HuH-7.5 (cell line): ENCODE results near the gene CREB3L2.

Source experiments
- DNase-seq: peaks from one replicate; pipeline ENCODE4 v3.0.0; 2011; ENCODE audit warnings: low spot score

CREB3L2 gene

DNA sequence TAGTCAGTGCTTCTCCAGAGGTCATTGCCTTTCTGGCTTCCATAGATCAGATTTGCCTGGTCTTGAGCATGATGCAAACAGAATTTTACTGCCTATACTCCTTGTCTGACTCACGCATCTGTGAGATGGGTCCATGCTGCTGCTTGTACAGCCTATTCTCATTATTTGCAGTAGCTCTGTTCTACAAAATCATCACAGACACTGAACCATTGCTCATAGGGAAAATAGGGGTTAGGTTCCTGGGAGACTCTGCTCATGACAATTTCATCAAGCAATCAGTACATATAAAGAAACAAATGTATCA is 7.4 kb upstream of the CREB3L2 start:
- DNase-seq = no peak

DNA sequence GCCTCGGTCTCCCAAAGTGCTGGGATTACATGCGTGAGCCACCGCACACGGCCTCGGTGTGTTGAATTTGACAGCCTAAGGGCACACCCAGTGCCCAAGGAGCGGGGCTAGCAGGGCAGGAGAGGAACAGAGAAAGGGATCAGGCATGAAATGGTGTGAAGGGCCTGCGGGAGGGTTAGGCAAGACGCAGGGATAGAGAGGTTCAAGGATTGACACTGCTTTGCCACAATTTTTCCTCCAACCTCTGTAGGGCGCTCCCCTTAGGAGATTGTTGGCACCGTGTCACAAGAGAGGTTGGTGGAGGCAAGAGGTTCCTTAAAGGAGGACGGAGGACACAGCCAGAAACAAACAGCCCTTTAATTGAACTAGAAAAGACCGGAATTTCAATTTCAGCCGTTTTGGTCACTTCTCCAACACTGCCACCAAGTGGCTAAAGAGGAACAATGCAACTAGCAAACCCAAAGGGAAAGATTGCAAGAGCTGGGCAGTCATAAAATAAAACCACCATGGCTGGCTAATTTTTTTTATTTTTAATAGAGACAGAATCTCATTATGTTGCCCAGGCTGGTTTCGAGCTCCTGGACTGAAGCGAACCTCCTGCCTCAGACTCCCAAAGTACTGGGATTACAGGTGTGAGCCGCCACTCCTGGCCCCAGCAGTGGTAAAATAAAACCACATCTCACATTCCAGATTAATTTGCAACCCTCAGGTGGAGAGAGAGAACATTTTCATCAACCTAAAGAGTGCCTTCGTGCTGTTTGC is 6.9 kb upstream of the CREB3L2 start:
- peak; percentile 23 for DNase-seq

DNA sequence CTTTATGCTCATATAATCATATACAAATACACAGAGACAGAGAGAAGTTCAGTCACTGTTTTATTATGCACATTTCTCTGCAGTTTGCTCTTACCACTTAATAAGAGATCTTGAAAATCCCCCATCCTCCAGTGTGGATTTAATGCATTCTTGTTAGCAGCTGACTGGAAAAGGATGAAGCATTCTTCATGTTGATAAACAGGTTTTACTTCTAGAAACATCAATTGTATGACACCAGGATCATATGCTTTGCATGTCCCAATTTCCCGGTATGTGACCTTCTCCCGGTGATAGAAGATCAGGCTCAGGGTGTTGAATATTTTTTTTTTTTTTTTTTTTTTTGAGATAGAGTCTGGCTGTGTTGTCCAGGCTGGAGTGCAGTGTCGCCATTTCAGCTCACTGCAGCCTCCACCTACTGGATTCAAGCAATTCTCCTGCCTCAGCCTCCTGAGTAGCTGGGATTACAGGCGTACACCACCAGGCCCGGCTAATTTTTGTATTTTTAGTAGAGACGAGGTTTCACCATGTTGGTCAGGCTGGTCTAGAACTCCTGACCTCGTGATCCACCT is 6.2 kb upstream of the CREB3L2 start:
- DNase-seq = no peak

DNA sequence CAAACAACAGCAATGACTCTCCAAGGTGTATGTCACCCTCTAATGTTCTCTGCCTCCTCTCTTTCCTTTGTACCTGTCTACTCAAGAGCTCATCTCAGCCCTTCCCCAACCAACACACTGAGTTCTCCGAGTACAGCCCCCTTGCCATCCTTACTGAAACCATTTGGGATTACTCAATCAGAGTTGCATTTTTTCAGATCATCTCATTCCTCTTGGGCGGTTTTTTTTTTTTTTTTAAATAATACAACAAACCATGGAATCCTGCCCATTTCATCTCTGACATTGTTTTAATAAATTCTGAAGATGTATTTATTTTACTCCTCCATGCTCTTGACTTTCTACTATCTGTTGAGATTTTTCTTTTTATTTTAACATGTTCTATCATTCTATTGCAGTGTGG is 4.2 kb upstream of the CREB3L2 start:
- no peak for DNase-seq

DNA sequence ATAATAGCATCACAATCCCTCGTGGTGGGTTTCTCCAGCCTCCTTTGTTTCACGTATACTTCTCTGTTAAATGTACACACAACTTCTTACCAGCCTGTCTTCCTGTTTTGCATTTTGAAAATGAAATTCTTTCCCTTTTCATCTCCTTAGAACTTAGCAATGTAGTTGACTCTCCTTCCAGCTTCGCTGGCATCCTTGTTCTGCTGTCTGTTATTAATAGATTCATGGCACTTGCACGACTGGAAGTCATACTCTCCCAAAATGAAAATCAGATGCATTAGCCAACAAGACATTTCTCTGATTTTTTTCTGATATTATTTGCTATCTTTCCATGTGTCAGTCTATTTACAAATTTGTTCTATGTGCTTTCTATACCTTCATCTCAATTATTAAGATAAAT is 3.0 kb upstream of the CREB3L2 start:
- DNase-seq = no peak

DNA sequence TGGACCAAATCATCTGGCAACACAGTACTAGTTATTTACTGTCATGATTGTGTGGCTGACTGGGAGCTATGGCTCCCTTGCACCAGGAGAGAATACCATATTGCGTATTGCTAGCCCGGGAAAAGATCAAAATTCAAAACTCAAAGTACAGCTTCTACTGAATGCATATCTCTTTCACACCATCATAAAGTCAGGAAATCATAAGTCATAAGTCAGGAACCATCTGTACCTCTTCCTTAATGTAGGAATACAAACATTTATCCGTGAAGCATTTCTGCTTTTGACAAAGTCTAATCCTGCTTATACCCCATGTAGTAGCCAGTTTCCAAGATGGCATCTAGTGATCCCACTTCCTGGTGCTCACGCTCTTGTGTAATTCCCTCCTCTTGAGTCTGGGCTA is 2.2 kb upstream of the CREB3L2 start:
- DNase-seq = no peak

DNA sequence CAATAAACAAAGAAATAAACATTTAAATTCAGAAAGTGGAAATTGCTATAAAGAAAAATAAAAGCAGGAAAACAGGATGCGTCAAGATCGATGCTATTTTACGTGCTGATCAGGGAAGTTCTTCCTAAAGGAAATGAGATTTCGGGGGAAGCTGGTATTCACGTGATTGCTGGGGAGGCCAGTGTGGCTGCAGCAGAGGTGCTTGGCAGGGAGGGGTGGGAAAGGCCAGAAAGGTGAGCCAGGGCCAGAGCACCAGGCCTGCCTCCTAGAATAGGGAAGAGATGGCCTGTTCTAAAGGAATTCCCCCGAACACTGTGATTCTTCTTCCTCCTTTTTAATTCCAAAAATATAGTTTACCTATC is 923 bp upstream of the CREB3L2 start:
- DNase-seq = no peak

DNA sequence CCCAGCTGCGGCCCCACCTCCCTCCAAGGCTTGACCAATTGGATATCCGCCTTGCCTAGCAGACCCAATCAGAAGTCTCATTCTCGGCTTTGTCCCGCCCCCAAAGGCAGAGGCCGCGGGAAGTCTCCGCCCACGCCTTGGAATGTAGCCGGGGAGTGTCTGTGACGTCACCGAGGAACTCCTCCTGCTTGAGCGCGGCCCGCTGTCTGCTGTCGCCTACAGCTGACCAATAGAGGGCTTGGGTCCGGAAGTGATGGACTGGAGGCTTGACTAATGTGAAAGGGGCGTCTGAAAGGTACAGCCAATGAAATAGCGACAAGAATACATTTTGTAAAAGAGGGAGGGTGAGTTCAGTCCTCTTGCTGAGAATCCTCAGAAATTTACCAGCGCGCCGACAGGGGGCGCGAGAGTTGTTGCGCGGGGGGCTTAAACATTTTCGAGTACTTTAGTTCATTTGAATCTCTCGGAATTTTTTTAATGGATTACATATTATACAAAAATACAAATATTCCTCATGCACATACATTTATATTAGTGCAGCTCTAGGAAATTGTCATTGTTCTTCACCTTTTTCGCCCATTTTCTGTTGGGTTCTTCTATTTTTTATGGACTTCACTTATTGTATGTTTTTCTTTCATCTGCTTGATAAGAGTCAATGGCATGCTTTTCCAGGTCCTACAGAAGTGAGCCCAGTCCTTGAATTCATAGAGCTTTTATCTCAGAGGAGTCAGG is 376 bp upstream of the CREB3L2 start:
- peak; percentile 84 for DNase-seq

DNA sequence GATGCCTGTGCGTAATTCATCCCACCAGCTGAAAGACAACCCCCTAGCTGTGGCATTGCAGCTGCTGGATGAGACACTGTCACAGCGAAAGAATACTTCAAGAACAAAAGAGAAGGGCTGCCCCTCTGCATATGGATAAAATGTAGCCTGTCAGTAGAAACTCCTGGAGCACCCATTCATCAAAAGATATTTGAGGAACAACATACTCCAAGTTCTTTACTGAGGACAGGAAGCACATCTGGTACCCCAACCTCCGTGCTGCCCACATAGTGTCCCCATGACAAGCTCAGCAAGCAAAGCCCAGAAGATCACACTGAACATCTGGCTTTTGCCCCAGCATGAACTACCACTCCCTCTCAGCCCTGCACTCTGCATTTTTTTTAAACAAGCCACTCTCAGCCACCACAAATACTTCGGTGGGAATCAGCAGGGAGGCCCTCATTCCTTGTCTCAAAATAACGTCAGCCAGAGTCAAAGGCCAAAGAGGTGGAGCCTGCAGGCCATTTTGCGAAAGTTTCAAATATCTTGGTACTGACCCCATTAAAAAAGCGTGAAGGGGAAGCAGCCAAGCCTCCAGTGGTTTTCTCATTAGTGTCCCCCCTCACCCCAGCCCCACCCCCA is 1.7 kb downstream of the CREB3L2 start:
- DNase-seq = peak; percentile 24

DNA sequence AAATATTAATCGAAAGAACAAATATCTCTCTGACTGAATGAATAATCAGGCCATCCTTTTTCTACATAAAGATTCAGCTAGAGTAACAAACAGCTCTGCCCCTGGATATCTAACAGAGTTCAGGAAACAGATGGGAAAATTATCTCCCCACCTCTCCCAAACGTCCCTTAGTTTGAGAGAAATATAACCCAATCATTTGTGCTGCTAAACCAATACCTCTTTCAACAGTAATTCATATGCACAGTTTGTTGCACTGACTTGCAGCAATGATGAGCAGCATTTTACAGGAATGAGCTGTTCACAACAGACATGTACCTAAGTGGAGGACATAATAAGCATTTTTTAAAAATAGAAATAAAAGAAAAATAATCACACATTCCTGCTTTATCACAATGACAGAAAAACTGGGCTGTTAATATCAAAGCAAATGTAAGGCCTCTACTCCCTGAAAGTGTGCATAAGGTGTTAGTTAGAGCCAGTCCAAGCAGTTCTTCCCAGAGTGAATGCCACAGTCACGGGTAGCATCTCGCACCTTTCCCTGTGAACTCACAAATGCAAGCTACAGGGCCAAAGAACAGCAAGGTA is 2.3 kb downstream of the CREB3L2 start:
- DNase-seq = no peak

DNA sequence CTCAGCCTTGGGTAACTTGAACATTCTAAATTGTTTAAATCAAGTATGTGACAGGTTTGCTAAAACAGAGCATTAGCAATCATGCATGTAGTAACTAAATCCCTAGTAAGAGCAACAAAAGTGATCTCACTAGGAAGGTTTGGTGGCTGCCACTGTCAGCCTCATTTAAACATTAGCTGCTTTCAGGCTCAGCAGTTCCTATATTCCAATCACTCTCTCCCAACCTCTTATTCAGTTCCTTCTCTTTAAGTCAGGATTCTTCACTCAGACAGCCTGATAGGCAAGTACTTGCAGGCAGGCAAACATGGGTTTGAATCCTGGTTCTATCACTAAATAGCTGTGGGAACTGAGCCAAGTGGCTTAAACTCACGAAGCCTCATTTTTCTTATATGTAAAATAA is 3.6 kb downstream of the CREB3L2 start:
- no peak for DNase-seq

DNA sequence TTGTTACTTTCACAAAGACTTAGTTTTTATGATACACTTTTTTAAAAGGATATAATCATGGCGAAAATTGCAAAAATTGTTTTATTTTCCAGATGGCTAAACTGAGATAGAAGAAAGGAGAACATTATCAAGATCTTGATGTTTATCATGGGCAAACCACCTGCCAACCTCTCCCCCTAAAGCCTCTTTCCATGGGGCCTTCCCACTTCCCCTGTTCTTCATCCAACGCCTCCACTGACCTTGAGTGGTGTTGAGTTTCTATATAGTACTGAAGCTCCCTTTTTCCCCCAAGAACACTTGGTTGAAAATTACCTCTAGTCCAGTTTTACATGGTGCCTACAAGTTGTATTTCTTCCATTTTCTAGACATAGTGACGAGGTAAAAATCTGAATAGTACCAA is 5.0 kb downstream of the CREB3L2 start:
- DNase-seq = no peak

DNA sequence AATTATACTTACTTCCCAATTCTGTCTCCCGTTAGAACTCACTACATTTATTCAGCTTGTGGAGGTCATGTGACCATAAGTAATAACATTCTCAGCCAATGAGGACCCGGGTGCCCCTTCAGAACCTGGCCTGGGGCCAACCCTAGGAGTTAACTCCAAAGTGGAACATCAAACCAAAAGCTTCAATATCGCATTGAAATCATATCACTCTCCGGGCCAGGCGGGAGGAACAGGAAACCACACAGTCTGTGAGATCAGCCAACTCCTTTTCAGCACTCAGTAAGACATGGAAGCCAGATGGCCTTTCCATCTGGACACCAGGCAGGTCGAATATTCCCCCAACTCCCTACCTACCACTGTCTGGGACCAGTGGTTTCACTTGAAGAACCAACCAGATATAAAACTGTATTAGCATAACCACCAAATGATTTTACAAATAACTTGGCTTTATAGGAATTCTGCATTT is 5.5 kb downstream of the CREB3L2 start:
- no peak for DNase-seq

DNA sequence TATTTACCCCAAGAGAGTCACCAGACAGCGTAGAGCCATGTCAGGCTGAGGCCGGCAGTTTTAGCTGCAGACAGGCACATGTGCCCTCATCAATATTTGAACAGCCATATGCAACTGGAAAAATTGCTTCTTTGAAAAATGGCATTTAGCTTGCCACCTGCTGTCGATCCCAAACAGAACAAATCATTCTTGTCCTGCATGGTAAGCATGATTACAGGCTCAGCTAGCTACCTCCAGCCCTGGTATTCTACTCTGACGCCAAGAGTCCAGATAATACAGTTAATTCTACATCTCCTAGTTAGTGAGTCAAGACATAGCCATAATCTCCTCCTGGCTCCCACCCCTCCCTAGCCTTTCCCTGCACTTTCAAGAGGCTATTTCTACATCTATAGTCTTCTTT is 7.7 kb downstream of the CREB3L2 start:
- no peak for DNase-seq

DNA sequence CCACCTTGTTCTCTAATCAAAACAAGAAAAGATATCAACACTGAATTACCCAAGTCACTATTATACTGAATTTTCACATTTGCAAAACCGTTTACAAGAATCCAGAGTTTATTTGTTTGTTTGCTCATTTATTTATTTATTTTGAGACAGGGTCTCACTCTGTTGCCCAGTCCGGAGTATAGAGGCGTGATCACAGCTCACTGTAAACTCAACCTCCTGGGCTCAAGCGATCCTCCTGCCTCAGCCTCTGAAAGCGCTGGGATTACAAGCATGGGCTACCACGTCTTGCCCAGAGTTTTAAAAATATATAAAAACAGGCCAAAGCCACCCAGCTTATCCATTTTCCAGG is 8.5 kb downstream of the CREB3L2 start:
- no peak for DNase-seq

DNA sequence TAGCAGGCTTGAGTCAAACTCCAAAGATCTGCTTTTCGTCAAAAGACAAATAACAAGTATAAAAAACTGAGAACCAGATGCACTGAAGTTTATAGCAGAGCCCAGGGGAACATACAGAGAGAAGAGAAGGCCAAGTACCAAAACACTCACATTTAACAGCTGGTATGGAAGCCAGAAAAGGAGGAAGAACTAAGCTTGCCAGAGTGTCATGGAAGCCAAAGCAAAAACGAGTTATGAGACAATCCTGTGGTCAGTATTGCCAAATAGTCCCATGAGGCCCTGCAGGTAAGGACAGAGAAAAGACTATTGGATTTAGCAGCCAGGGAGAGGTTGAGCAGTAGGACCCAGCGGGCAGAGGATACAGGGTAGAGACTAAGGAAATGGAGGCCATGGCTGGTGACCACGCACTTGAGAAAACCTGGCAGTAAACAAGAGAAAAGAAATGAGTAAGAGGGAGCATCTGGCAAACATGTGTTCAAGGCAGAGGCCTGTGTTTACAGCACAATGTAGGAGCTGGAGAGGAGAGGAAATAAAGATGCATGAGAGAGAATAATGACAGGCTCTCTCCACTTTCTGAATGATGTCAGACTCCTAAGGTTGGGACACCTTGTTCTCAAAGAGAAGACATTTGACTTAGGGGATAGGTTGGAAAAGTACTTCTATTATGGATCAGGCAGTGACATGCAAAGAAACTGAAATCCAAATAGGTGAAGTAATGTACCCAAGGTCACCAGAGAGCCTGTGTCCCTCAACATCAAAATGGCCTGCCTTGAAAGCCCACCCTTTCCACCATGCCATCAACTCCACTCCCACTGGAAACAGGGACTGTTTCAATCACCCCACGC is 9.1 kb downstream of the CREB3L2 start:
- no peak for DNase-seq

DNA sequence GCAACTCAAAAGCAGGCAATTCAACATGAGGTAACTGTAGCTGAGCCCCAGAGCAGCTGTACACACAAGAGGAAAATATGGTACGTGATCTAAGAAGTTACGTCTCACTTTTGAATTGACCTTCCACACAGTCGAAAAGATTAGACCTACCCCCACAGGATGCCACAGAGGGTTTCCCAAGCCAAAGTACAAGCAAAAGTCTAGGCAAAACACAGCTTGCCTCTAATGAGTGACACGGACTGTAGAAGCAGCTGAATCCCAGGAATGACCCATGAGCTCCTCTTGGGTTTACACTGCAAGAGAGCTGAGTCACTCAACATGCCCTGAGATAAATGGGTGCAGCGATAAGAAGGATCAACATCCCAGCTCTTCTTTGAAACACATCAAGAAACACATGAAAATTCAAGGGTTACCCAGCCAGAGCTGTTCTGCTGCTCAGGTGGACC is 9.8 kb downstream of the CREB3L2 start:
- no peak for DNase-seq

DNA sequence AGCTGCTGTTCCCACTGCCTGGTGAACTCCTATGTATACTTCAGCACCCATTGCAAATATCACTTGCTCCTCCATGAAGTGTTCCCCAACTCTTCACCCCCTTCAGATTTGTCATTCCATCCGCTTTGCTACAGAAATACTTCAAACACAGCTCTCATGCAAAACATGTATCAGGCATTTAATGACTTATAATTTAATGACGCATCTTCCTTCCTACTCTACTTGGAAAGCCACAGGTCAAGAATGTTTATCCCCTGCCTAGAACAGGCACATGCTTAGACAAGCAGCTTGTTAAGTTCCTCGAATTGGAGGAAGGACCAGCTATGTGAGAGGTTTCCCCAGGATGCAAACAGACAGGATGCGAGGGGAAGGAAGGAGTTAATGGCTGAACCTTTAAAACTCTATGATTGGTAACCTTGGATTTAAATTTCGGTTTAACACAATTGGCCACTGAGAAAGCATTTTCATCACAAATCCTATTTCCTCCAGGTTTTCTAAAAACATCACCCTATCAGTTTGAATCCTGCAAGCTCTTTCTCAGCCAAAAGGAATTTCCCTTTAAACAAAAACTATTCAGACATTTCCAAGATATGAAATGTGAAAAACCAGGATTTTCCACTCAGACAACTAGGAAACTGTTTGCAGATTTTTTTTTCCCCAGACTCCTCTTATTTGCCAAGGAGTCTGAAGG is 11.5 kb downstream of the CREB3L2 start:
- DNase-seq = no peak

DNA sequence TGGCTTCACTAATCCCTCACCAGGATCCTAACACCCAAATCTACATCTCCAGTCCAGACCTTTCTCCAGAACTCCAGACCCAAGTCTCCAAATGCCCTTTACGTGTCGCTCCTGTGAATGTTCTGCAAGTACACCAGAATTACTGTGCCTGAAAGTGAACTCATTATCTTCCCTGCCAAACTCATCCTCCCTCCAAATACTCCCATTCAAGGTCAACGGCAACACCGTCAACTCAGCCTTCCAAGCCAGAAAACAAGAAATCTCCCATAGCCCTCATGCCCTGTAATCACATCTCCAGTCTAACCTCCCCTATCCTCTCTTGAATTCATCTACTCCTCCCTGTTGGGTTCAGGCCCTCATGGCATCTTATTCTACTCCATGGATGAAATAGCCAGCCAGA is 12.3 kb downstream of the CREB3L2 start:
- DNase-seq = no peak

DNA sequence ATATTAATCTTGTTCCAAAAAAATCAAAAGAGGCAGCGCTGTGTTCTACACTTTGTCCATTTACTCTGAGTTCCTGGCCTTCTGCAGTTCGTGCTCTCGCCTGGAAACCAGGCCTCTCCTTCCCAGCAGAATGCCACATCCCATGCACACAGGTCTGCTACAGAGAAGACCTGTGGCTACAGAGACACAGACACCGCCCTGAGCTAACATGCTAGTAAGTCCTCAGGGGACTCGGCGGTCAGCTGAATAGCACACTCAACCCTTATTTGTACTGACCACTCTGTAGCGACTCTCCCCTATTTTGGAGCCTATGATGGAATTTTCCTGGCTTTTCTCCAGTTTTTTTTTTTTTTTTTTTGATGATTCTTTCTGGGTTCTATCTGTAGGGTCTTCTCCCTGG is 12.8 kb downstream of the CREB3L2 start:
- DNase-seq = no peak

DNA sequence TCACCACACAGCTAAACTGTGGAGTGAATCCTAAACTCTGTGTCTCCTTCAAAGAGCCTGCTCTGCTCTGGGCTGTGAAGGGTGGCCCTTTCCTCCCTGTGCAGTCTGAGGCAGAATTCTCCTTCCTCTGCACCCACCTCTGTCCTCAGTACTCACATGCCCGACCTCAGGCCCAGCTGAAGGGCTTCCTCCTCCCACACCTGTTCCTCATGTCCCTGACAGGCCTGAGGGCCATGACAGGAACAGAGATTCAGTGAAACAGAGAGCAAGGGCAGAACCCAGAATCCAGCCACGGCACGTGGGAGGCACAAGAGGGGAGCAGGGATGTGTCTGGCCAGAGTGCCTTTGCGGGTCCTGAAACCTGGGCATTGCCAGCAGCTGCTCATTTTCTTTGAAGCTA is 13.9 kb downstream of the CREB3L2 start:
- no peak for DNase-seq
